Endothelial cell of umbilical vein (primary cell): ENCODE results near the gene BCL11B. TPM values are rescaled to one million over a fixed set of nuclear protein-coding genes. Genes with fewer than 3 reads are reported as not detected.

ENCODE experiments used
- BruUV-seq: library from RNA; stranded (reverse); fragments of 400-500 nt; replicated peaks from 2 replicates; lab custom pipeline; 2021; lab: Mats Ljungman, UMichigan
- CTCF ChIA-PET: fragments of 300-600, 350-600 bp; sonication (Branson Sonifier 250); formaldehyde crosslinking; loops from one replicate; lab custom pipeline; 2021; ENCODE audit warnings: antibody characterized with exemption, inconsistent platforms; lab: Charles Lee
- POLR2A ChIA-PET: fragments of 300-600, 350-600 bp; sonication (Branson Sonifier 250); formaldehyde crosslinking; loops from one replicate; lab custom pipeline; 2021; ENCODE audit warnings: antibody characterized with exemption, inconsistent platforms; lab: Charles Lee
- DNase-seq: peaks from one replicate; pipeline ENCODE4 v3.0.0-alpha.2; 2011; ENCODE audit warnings: low read depth, low spot score
- FAIRE-seq: peaks from 2 replicates; lab custom pipeline; 2011; peaks lifted over from hg19 to GRCh38; lab: Jason Lieb, UNC
- H2AFZ ChIP-seq: 2 replicates; pipeline ENCODE4 v1.6.0; 2012; ENCODE audit warnings: low read depth, low read length, control low read depth, inconsistent platforms
- H3K27ac ChIP-seq: 2 replicates; pipeline ENCODE4 v1.5.1; 2011; ENCODE audit warnings: low read depth, mild to moderate bottlenecking, control low read depth, low read length, moderate library complexity; ENCODE audit not compliant: insufficient read depth
- H3K27me3 ChIP-seq, 2 experiments: 2 replicates each; pipeline versions ENCODE4 v1.6.0 to v1.6.1; 2011; ENCODE audit warnings: low read length in 2 of 2, mixed read lengths in 1 of 2; ENCODE audit not compliant: control insufficient read depth in 2 of 2, insufficient read depth in 2 of 2
- H3K36me3 ChIP-seq, 2 experiments: 2 replicates in 1 of 2; 3 replicates in 1 of 2; pipeline ENCODE4 v1.5.1; 2011; ENCODE audit warnings: low read length in 2 of 2, mild to moderate bottlenecking in 1 of 2, moderate library complexity in 1 of 2; ENCODE audit not compliant: control insufficient read depth in 2 of 2, insufficient read depth in 2 of 2; ENCODE audit errors: extremely low read depth in 1 of 2
- H3K4me1 ChIP-seq: 3 replicates; pipeline ENCODE4 v1.5.1; 2011; ENCODE audit warnings: mild to moderate bottlenecking, low read length; ENCODE audit not compliant: control insufficient read depth, insufficient read depth; ENCODE audit errors: extremely low read depth
- H3K4me2 ChIP-seq: 2 replicates; pipeline ENCODE4 v1.6.1; 2011; ENCODE audit warnings: low read length, control low read depth, mixed read lengths; ENCODE audit not compliant: insufficient read depth
- H3K4me3 ChIP-seq, 3 experiments: fragments of 200-600 bp in 1 of 3; sonication (generic), shearing (Covaris generic) in 1 of 3; replicated peaks in 1 of 3; 2 replicates each; pipeline ENCODE4 v1.5.1; 2011 to 2016; ENCODE audit warnings: control low read depth in 3 of 3, low read length in 3 of 3, mild to moderate bottlenecking in 2 of 3, inconsistent platforms in 1 of 3, low read depth in 1 of 3, moderate library complexity in 1 of 3; ENCODE audit not compliant: insufficient read depth in 1 of 3
- H3K79me2 ChIP-seq: 2 replicates; pipeline ENCODE4 v1.6.0; 2012; ENCODE audit warnings: low read length, inconsistent platforms; ENCODE audit not compliant: control insufficient read depth, insufficient read depth
- H3K9ac ChIP-seq: replicated peaks from 2 replicates; pipeline ENCODE3; 2011; ENCODE audit warnings: low read length, control low read depth; ENCODE audit not compliant: insufficient read depth; ENCODE audit errors: extremely low read depth
- H3K9me1 ChIP-seq: replicated peaks from 3 replicates; pipeline ENCODE4 v1.6.0; 2011; ENCODE audit warnings: mild to moderate bottlenecking, low read length; ENCODE audit not compliant: control insufficient read depth, insufficient read depth; ENCODE audit errors: extremely low read depth
- H3K9me3 ChIP-seq: replicated peaks from 2 replicates; pipeline ENCODE4 v1.5.1; 2012; ENCODE audit warnings: low read length, inconsistent platforms; ENCODE audit not compliant: control insufficient read depth, insufficient read depth
- H4K20me1 ChIP-seq: replicated peaks from 2 replicates; pipeline ENCODE3; 2011; ENCODE audit warnings: mild to moderate bottlenecking, low read length; ENCODE audit not compliant: control insufficient read depth, insufficient read depth; ENCODE audit errors: extremely low read depth
- CTCF ChIP-seq, 2 donors: IDR thresholded peaks; 1 replicate in 1 of 2; 2 replicates in 1 of 2; pipeline ENCODE4 v1.5.1; 2011; ENCODE audit warnings: low read length in 2 of 2, mild to moderate bottlenecking in 2 of 2, moderate library complexity in 2 of 2, control low read depth in 1 of 2, inconsistent platforms in 1 of 2, low read depth in 1 of 2; ENCODE audit not compliant: insufficient read depth in 1 of 2; ENCODE audit errors: extremely low read depth in 1 of 2
- EZH2 ChIP-seq: IDR thresholded peaks from 2 replicates; pipeline ENCODE4 v1.6.1; 2012; ENCODE audit warnings: borderline replicate concordance, low read depth, mild to moderate bottlenecking, moderate library complexity, low read length, inconsistent platforms; ENCODE audit not compliant: severe bottlenecking
- GATA2 ChIP-seq: IDR thresholded peaks from 2 replicates; pipeline ENCODE4 v1.7.0; 2011; ENCODE audit warnings: low read depth, mild to moderate bottlenecking, moderate library complexity, mixed read lengths, low read length; ENCODE audit not compliant: insufficient read length, insufficient read depth
- JUN ChIP-seq: IDR thresholded peaks from 2 replicates; pipeline ENCODE4 v1.6.1; 2011; ENCODE audit warnings: borderline replicate concordance, low read depth; ENCODE audit not compliant: insufficient read length, insufficient read depth
- MAX ChIP-seq: IDR thresholded peaks from 2 replicates; pipeline ENCODE4 v1.6.1; 2011; ENCODE audit not compliant: insufficient read depth, insufficient read length
- MYC ChIP-seq: IDR thresholded peaks from one replicate; pipeline ENCODE4 v1.6.1; 2011; ENCODE audit warnings: mild to moderate bottlenecking, low read depth, low read length
- POLR2A ChIP-seq: IDR thresholded peaks from 2 replicates; pipeline ENCODE4 v1.6.1; 2012; ENCODE audit warnings: low read depth, mild to moderate bottlenecking, control low read depth, low read length
- POLR2AphosphoS5 ChIP-seq: IDR thresholded peaks from 2 replicates; pipeline ENCODE4 v1.6.1; 2012; ENCODE audit warnings: low read depth, mild to moderate bottlenecking, control low read depth, low read length, moderate library complexity; ENCODE audit not compliant: insufficient read depth
- dilution Hi-C: fragments of 300-500 bp; cut with MboI; formaldehyde crosslinking; loops from one replicate; pipeline ENCODE4 v1.15.0; 2019; ENCODE audit warnings: low sequenced_read_pairs; ENCODE audit not compliant: extremely low pct_ligation_motif_present
- intact Hi-C: fragments of 100-400 bp; cut with micrococcal nuclease; formaldehyde crosslinking; loops from one replicate; pipeline ENCODE4 v1.10.0; 2022
- polyA plus RNA-seq, 4 experiments: library from polyadenylated mRNA; depleted of rRNA in 3 of 4; stranded (reverse) in 3 of 4; unstranded in 1 of 4; fragments of >200 nt; gene quantifications; 2 replicates each; pipeline versions ENCODE4 v1.2.1 to v1.2.3, GENCODE V29; 2011 to 2012; ENCODE audit warnings: missing spikeins in 1 of 4
- total RNA-seq: library from RNA; stranded (reverse); gene quantifications from 2 replicates; pipeline ENCODE4 v1.2.3, GENCODE V29; 2021

The BCL11B gene
- total and polyA plus RNA-seq, 2 donors (not counting 3 experiments of a cell fraction or from before 2014, with no cell fraction given): 0.03 to 0.07 TPM

DNA sequence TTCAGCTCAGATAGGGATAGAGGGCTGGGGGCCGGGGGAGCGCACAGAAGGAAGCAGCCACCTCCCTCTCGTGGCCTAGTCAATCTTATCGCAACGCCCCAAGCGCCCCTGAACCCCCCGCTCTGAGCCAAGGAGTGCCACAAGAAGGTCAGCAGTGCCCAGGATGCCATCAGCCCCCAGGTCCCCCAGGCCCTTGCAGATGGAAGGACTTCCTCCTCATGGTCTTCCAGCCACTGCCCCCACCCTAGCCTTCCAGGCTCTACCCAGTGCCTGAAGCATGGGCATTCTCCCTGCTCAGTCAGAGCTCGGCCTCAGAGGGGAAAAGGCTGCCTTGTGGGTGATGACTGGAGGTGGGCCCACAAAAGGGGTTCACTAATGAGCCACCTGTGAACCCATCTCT is 68.2 kb downstream of the BCL11B start:
- BruUV-seq: no TSS peak
- H3K27ac ChIP-seq: no peak overlapping the region
- intact Hi-C loops (no loop called here), dilution Hi-C loops (no loop called here)
- no peaks in the 10 kb centered on the region for H3K9me1 ChIP-seq
- H3K27me3 ChIP-seq: no peaks in the 10 kb centered on the region
- no peak for TF ChIP-seq MAX
- no peak for TF ChIP-seq JUN
- TF ChIP-seq POLR2A: no peak
- no peak for TF ChIP-seq EZH2
- no peak for TF ChIP-seq GATA2
- TF ChIP-seq CTCF (IDR thresholded peaks at IDR 0.05; ENCODE audit: extremely low read depth in 1 of 2, insufficient read depth in 1 of 2, low read depth in 1 of 2, low read length in 2 of 2): no peak
- FAIRE-seq (no peak), DNase-seq (no peak)
- no peaks in the 10 kb centered on the region for H3K36me3 ChIP-seq
- H3K4me2 ChIP-seq: no peak overlapping the region
- H2AFZ ChIP-seq: no peak overlapping the region
- no peaks in the 10 kb centered on the region for H3K9me3 ChIP-seq
- H3K9ac ChIP-seq: no peak overlapping the region
- H3K4me3 ChIP-seq: no peak overlapping the region
- no peaks in the 10 kb centered on the region for H3K79me2 ChIP-seq
- ChIA-PET CTCF (no interaction called here), POLR2A (no interaction called here)
- H4K20me1 ChIP-seq: no peaks in the 10 kb centered on the region
- H3K4me1 ChIP-seq: no peaks in the 10 kb centered on the region

DNA sequence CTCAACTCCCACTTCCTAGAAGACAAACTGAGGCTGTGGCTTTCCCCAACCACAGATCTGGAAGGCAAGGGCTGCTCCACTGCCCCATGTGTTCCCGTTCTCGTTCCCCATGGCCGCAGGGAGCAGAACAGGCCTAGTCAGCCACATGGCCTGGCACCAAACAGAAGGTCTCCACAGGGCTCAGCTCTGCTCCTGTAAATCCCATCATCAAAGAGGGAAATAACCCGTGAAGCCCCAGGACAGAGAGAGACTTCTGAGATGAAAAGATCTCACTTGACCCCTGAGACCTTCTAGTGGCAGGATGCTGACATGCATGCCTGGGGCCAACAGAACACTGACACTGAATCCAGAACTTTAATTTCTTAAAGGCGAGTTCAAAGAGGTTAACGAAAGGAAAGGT is 68.9 kb downstream of the BCL11B start:
- Histone ChIP-seq H4K20me1 (no peaks in the 10 kb centered on the region), H3K4me2 (no peak overlapping the region), H3K9me3 (no peaks in the 10 kb centered on the region), H3K36me3 (no peaks in the 10 kb centered on the region), H3K9me1 (no peaks in the 10 kb centered on the region), H3K4me1 (no peaks in the 10 kb centered on the region), H3K27ac (no peak overlapping the region), H3K27me3 (no peaks in the 10 kb centered on the region), H3K79me2 (no peaks in the 10 kb centered on the region), H3K4me3 (no peak overlapping the region), H2AFZ (no peak overlapping the region), H3K9ac (no peak overlapping the region)
- ChIA-PET CTCF (no interaction called here), POLR2A (no interaction called here)
- intact Hi-C loops: no loop called here
- TF ChIP-seq MYC: no peak
- TF ChIP-seq POLR2AphosphoS5: no peak
- TF ChIP-seq JUN: no peak
- TF ChIP-seq GATA2: no peak
- no peak for TF ChIP-seq EZH2
- FAIRE-seq: no peak
- BruUV-seq: no TSS peak
- dilution Hi-C loops: no loop called here
- no peak for DNase-seq
